MV-4-11 (cell line): ENCODE measurements around the gene YWHAG.
"Not testable (repeated sequence)": the region's sequence is repeated elsewhere in the genome, so short reads cannot be mapped to it uniquely, and the experiment has no call there.

Experiments used
- DNase-seq: peaks from one replicate; lab custom pipeline; 2025; lab: John Stamatoyannopoulos, UW

Gene YWHAG

GRCh38 chr7:76377186-76377918 lies 18.6 kb upstream of the YWHAG start:
- no peak for DNase-seq

- no peak for DNase-seq
Measured at GRCh38 chr7:76375251-76375650, 16.5 kb upstream of the YWHAG start.

- no peak for DNase-seq
Measured at GRCh38 chr7:76372984-76373833, 14.4 kb upstream of the YWHAG start.

GRCh38 chr7:76371396-76371795 lies 12.6 kb upstream of the YWHAG start:
- no peak for DNase-seq

- DNase-seq: no peak
Measured at GRCh38 chr7:76369018-76369417, 10.2 kb upstream of the YWHAG start.

- DNase-seq: no peak
Measured at GRCh38 chr7:76368190-76368589, 9.4 kb upstream of the YWHAG start.

GRCh38 chr7:76364198-76364584 lies 5.4 kb upstream of the YWHAG start:
- peak; percentile 79 for DNase-seq

GRCh38 chr7:76363754-76364153 lies 5.0 kb upstream of the YWHAG start:
- DNase-seq: not testable (repeated sequence)

GRCh38 chr7:76359978-76360638 lies 1.3 kb upstream of the YWHAG start:
- DNase-seq: no peak

GRCh38 chr7:76359111-76359977 lies 553 bp upstream of the YWHAG start:
- peak; percentile 95 for DNase-seq

- peak; percentile 57 for DNase-seq
Measured at GRCh38 chr7:76358011-76358480, 745 bp downstream of the YWHAG start.

- no peak for DNase-seq
Measured at GRCh38 chr7:76357475-76358010, 1.2 kb downstream of the YWHAG start.

GRCh38 chr7:76356823-76357222 lies 2.0 kb downstream of the YWHAG start:
- no peak for DNase-seq

- no peak for DNase-seq
Measured at GRCh38 chr7:76356115-76356514, 2.7 kb downstream of the YWHAG start.

GRCh38 chr7:76354981-76355730 lies 3.6 kb downstream of the YWHAG start:
- DNase-seq: no peak

- no peak for DNase-seq
Measured at GRCh38 chr7:76354516-76354915, 4.3 kb downstream of the YWHAG start.

GRCh38 chr7:76353744-76354143 lies 5.0 kb downstream of the YWHAG start:
- DNase-seq: no peak

- no peak for DNase-seq
Measured at GRCh38 chr7:76352193-76352592, 6.6 kb downstream of the YWHAG start.

- no peak for DNase-seq
Measured at GRCh38 chr7:76351372-76351771, 7.4 kb downstream of the YWHAG start.

GRCh38 chr7:76349313-76349885 lies 9.4 kb downstream of the YWHAG start:
- no peak for DNase-seq
